GM19328 (cell line): ENCODE results near the gene ZCCHC10.
"Not testable (repeated sequence)": the region's sequence is repeated elsewhere in the genome, so short reads cannot be mapped to it uniquely, and the experiment has no call there.

Source experiments
- ATAC-seq: cut with Tn5 transposase; IDR thresholded peaks from one replicate; pipeline ENCODE4 v1.9.1; 2021; ENCODE audit warnings: mild to moderate bottlenecking, moderate library complexity; ENCODE audit not compliant: unreplicated experiment

ZCCHC10 gene

DNA sequence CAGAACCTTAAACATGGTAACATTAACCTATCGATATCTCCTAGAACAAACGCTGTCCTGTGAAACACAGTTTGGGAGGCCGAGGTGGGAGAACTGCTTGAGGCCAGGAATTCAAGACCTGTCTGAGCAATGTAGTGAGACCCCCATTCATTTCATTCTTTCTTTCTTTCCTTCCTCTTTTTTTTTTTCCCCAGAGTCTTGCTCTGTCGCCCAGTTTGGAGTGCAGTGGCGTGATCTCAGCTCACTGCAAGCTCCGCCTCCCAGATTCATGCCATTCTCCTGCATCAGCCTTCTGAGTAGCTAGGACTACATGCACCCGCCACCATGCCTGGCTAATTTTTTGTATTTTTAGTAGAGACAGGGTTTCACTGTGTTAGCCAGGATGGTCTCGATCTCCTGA, 20.2 kb upstream of the ZCCHC10 start:
- not testable (repeated sequence) for ATAC-seq

DNA sequence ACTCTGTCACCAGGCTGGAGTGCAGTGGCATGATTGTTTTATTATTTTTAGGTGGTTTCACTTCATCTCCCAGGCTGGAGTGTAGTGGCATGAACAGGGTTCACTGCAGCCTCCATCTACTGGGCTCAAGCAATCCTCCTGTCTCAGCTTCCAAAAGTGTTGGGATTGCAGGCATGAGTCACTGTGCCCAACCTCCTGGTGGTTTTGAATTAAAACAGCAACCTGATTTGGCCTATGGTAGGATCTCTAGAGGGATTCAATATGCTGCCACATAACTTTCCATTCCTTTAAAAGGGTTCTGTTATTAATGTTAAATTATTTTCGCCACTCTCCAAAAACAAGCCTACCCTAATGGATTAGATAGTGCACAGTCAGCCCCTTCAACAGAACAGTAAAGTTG, 15.6 kb upstream of the ZCCHC10 start:
- ATAC-seq = no peak

DNA sequence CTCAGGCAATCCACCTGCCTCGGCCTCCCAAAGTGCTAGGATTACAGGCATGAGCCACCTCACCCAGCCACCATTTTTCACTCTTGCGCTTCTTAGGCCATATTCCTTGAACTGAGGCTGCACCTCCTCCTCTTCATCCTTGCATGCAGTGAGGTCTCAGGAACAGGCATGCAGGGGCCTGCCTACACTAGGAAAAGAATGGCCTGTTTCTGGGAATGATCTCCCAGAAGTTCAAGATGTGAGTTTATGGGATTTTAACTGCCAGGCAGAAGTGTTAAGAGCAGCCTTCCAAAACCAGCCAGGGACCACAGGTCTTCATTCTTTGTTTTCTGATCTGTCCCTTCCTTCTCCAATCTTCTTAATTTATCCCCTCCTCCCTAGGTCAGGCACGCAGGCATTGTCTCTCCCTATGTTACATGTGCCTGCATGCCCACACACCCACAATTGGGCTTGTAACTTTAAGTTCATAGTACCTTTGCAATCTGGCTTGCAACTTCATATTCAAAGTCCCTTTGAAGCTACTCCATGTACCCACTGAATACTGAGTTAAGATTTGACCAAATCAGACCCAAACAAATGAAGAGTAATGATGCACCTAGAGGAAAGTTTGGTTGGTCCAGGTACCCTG, 14.9 kb upstream of the ZCCHC10 start:
- no peak for ATAC-seq

DNA sequence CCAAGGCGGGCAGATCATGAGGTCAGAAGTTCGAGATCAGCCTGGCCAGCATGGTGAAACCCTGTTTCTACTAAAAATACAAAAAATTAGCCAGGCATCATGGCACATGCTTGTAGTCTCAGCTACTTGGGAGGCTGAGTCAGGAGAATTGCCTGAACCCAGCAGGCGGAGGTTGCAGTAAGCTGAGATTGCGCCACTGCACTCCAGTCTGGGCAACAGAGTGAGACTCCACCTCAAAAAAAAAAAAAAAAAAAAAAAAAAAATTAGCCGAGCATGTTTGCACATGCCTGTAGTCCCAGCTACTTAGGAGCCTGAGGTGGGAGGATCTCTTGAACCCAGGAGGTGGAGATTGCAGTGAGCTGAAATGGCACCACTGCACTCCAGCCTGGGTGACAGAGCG, 10.3 kb upstream of the ZCCHC10 start:
- ATAC-seq = not testable (repeated sequence)

DNA sequence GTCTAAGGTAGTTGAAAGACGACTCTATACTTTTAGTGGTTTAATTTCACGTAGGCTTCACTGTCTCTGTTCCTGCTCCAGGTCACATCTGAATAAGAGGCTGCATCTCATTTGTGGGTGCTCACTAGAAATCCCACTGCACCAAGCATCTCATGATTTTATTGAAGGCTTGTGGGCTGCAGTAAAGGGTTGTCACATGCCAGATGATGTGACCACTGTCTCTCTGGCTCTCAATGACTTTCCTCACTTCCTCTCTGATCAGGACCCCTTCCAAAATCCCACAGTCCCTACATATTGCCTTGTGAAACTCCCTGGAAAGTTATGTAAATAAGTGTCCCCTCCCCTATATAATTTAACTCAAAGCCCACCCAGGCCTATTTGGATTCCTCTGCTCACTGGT, 8.9 kb upstream of the ZCCHC10 start:
- no peak for ATAC-seq

DNA sequence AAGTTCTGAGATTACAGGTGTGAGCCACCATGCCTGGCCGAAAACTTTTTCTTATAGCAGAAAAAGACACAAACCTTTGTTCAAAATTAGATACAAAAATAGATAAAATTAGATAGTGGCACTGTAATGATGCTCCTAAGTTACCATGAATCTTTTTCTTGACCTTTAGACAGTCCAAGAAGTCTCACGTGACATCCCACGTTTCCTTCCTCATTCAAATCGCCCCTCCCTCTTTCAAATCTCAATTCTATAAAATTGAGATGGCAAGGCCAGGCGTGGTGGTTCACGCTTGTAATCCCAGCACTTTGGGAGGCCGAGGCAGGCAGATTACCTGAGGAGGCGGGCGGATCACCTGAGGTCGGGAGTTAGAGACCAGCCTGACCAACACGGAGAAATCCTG, 7.7 kb upstream of the ZCCHC10 start:
- no peak for ATAC-seq

DNA sequence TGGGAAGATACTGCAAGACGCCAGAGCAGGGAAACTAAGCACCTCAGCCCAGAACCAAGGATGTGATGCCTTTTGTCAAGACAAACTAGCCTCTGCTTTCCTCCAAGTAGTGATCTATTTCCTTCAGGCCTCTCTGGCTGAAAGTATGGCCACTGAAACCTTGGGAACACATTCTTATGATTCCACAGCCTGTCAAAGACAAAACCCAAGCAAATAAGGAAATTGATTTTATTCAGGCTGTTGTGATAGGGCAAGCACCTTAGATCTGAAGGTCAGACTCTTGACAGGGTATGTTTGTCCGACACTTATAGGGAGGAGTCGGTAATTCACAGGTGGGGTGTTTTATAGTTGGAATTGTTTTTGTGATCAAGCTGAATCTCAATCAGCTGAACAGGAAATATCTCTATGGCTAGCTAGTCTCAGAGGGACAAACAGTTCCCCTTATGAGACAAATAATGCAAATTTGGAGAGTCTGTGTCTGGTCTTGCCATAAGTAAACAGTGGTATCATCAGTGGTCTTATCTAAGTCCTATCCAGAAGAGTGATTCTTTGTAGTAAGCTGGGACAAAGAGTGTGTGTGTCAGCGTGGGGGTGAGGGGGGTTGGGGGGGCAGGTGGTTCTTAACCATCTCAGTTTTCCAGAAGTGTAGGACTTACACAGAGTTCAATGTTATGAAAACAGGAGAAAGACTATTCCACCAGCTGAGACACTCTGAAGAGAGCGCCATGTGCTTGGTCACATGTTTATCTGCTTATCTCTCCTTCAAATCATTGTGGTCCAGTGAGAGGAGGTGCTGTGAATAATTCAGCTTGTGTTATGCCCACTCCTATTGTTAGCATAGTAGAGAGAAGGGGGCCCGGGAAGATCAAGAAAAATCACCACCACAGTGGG, 6.7 kb upstream of the ZCCHC10 start:
- ATAC-seq = no peak

DNA sequence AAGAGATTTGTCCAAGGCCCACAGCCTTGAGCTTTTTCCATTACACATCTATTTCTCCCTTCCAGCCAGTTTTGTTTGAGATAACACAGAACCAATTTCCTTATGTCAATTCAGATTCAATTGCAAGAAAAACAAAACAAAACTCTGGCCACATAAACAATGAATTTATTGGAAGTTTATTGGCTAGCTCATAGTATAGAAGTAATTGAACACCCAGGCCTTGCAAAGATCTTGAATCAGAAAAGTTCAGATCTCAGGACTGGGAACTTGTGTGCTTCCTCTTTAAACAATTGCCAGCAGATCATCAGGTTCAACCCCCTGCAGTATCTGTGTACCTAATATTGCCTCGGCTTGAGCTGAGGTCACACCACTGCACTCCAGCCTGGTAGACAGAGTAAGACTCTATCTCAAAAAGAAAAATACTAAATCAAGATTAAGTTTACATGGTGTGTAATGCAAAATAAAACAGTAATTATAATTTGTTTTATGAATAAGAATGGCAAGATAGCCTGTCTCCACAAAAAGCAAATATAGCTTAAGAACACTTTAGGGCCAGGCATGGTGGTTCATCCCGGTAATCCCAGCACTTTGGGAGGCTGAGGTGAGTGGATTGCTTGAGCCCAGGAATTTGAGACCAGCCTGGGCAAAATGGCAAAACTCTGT, 4.1 kb upstream of the ZCCHC10 start:
- ATAC-seq = no peak

DNA sequence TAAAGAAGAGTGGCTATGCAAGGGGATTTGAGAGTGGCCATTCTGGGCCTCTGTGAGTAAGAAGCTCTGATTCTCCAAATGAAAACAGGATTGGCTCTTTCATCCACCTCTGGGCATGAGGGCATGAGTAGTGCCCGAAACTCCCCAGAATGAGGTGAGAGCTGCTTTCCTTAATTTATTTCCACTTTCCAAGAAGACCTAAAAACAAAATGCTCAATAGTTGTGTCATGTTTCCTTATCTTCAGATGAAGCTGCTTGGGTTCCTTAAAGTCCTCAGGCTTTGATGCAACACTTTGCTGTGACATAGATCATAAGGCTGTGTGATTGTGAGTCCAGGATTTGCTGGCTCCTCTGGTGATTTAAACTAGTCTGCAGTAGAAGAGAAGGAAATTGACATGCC, 3.1 kb upstream of the ZCCHC10 start:
- ATAC-seq = no peak

DNA sequence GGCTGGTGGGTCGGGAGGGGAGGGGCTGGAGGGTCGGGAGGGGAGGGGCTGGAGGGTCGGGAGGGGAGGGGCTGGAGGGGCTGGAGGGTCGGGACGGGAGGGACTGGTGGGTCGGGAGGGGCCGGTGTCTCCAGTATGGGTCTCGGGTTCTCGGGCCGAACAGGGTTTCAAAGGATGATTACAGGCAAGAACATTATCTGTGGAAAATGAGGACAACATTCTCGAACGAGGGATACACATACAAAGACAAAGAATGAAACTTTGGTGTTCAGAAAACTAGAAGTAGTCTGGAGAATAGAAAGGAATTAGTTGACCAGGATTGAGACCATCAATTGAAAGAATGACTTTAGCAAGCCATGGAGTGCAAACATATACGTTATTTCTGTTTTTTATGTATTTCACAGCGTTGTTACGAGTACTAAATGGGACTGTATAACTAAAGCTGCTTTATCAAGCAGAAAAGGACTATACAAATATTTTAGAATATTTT, 360 bp upstream of the ZCCHC10 start:
- ATAC-seq = no peak

DNA sequence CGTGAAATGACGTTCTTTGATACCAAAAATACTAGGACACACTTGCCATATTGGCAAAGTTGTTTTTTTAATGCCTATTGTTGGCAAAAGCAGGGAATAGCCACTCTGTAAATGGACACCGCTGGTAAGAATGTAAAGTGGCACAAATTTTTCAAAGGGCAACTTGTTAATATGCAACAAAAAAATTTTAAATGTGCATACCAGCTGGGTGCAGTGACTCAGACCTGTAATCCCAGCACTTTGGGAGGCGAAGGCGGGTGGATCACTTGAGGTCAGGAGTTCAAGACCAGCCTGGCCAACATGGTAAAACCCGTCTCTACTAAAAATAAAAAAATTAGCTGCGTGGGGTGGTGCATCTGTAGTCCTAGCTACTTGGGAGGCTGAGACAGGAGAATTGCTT, 6.9 kb downstream of the ZCCHC10 start:
- ATAC-seq = not testable (repeated sequence)

DNA sequence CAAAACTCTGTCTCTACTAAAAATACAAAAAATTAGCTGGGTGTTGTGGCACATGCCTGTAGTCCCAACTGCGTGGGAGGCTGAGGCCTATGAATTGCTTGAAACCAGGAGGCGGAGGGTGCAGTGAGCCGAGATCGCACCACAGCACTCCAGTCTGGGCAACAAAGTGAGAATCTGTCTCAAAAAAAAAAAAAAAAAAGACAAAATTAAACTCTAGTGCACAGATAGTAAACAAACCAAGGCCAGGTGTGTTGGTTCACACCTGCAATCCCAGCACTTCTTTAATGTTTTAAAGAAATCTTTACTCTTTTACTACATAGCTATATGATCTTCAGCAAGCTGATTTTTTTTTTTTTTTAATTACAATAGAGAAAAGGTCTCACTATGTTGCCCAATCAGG, 8.4 kb downstream of the ZCCHC10 start:
- ATAC-seq = no peak

DNA sequence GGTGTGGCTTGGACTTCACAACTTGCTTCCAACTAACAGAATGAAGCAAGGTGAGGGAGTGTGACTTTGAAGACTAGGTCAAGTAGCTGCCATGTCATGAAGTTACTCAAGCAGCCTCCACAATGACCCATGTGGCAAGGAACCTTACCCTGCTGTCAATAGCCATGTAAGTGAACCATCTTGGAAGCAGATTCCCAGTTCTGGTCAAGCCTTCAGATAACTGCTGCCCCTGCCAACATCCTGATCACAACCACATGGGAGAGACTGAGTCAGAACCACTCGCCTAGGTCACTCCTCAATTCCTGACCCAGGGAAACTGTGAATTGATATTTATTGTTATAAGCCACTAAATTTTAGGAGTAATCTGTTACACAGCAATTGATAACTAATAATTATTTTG, 10.9 kb downstream of the ZCCHC10 start:
- ATAC-seq = no peak

DNA sequence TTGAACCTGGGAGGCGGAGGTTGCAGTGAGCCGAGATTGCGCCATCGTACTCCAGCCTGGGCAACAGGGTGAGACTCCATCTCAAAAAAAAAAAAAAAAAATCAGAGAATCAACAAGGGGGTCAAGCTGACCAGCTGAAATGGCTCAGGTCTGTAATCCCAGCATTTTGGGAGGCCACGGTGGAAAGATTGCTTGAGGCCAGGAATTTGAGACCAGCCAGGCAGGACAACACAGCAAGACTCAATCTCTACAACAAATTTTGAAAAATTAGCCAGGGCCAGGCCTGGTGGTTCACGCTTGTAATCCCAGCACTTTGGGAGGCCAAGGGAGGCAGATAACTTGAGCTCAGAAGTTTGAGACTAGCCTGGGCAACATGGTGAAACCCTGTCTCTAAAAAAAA, 17.9 kb downstream of the ZCCHC10 start:
- not testable (repeated sequence) for ATAC-seq

DNA sequence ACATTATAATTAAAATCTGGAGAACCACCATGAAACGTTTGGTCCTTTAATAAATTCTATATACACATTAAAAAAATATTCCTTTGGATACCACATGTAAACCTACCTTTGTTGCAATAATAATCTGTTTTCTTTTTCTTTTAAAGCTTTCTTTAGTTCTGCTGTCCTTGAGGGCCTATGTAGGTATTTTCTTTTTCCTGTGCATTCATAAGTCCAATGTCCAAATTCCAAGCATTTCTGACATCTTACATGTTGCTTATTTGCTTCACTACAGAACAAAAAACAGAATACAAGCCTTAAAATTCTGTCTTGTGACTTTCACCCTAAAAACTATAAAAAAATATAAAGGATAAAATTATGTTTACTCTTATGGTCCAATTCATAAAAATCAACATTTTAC, 19.7 kb downstream of the ZCCHC10 start:
- ATAC-seq = no peak

DNA sequence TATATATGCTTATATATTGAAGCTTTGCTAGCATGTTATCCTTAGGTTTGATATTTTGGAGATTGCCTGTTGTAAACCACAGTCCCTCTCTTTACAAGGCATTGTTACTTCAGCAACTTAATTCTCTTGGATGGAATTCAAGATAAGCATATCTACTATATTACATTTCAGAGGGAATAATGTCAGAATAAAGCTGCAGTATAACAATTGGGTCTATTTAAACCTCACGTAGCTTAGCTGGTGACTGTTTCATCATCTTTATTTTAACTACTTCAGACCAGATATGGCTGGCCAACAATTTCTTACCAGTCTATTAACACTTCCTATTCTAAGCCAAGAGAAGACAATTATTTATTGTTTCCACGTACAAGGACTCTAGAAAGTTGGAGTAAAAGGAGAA, 27.1 kb downstream of the ZCCHC10 start:
- ATAC-seq = no peak

DNA sequence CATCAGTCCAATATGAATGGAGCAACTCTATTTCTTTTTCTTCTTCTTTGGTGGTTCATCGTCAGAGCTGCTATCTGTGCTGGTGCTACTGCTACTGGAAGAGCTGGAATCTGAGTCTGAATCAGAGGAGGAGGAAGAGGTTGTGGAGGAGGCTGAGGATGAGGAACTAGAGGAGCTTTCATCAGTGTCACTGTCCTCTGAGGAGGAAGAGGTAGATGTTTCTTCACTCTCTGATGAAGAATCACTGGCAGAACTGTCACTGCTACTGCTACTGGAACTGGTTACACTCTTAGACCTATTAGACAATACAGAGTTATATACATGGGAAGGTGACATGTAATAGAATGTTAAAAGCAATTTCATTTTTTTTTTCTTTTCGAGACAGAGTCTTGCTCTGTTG, 27.8 kb downstream of the ZCCHC10 start:
- no peak for ATAC-seq

DNA sequence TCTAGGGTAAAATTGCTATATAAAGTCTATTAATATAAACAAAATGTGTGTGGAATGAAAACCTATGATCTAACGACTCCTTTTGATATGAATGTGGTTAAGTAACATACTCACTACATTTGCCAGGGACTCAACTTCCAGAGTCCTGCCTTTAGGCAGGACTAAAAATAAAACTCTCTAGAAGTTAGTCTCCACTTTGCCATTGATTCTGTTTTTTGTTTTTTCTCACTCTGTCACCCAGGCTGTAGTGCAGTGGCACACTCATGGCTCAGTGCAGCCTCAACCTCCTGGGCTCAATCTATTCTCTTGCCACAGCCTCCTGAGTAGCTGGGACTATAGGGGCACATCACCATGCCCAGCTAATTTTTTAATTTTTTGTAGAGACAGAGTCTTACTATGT, 30.0 kb downstream of the ZCCHC10 start:
- ATAC-seq = no peak

DNA sequence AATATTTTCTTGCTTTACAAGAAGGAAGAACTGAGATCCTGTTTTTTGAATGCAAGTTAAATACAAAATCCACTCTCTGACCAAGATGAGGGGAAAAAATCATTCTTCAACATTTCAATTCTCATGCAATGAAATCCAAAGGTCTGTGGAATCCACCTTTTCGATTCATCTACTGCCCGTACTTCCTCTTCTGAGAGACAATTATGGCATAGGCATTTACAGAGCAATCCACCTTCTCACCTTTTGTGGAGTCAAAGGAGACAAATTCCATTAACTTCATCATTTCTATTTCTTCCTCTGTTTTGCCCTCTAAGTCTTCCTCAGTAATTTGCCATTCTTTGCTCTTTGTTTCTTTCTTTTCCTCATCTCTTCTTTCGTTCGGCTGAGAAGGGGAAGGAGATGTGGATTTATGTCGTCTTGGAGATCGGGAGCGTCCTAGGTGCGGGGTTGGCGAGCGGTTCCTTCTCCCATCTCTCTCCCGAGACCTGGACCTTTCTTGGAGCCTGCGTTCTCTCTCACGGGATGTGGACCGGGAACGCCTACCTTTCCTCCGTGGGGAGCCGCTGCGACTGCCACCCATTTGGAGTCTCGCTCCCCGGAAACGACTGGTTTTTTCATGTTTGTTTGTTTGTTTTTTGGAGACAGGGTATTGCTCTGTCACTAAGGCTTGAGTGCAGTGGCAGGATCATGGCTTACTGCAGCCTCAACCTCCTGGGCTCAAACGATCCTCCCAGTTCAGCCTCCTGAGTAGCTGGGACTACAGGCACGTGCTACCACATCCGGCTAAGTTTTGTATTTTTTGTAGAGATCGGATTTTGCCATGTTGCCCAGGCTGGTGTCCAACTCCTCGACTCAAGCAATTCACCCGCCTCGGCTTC, 38.6 kb downstream of the ZCCHC10 start:
- no peak for ATAC-seq

DNA sequence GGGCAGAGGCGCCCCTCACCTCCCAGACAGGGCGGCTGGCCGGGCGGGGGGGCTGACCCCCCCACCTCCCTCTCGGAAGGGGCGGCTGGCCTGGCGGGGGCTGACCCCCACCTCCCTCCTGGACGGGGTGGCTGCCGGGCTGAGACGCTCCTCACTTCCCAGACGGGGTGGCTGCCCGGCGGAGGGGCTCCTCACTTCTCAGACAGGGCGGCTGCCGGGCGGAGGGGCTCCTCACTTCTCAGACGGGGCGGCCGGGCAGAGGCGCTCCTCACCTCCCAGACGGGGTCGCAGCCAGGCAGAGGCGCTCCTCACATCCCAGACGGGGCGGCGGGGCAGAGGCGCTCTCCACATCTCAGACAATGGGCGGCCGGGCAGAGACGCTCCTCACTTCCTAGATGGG, 43.4 kb downstream of the ZCCHC10 start:
- ATAC-seq = not testable (repeated sequence)

DNA sequence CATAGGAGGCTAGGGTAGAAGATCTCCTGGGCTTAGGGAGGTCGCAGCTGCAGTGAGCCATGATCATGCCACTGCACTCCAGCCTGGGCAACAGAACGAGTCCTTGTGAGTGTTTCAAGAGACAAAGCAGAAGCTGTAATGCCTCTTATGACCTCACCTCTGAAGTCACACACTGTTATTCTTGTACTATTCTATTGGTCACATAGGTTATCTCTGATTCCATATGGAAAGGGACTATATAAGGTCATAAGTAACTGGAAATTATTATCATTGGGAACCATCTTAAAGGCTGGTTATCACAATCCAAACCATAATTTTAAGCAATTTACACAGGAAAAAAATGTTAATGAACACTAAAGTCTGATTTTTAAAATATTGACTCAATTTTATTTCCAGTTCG, 45.1 kb downstream of the ZCCHC10 start:
- ATAC-seq = no peak
